HG02571 (cell line): ENCODE results near the gene LCE5A.
"Not testable (repeated sequence)": the region's sequence is repeated elsewhere in the genome, so short reads cannot be mapped to it uniquely, and the experiment has no call there.

ENCODE experiments used
- ATAC-seq: cut with Tn5 transposase; IDR thresholded peaks from one replicate; pipeline ENCODE4 v1.9.1; 2021; ENCODE audit warnings: mild to moderate bottlenecking, moderate library complexity; ENCODE audit not compliant: unreplicated experiment

LCE5A gene

DNA sequence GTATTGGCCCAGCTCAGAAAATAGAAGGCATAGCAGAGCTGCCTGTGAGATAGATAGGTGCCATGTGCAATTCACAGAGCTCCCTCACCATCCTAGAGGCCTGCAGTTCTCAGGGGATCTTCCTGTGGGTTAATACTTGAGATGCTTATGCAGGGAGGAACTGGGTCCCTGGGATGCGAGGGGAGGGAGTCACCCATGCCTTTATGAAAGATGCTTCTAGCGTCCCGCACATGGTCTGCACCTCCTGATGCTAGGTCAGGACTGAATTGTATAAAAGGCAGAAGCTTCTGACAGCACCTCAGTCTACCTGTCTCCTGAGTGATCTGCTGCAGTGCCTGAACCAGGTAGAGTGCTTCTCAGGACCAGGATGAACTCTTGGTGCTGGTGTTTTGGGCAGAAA is at the start of gene LCE5A:
LCE5A (plus strand) TSS at position 301 of the 400 bp plus-strand sequence. CDS start 732 bp downstream, outside the sequence.
- ATAC-seq: no peak

DNA sequence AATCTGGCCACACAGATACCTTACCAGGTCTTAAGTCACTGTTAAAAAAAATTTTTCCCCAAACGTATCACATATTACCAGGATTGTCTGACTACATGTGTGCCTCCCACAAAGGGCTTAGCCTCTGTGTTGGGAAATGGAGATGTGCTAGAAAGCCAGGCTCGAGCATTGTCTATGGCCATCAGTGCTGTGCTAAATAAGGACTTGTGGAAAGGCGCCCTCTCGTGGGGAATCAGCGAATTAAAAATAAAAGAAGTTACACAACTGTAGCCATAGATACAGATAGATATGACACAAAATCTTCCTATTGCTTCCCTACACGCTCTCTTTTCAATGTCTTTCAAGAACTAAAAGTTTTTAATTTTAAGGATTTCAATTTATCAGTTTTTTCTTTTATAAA is 49.1 kb upstream of the LCE5A start:
- ATAC-seq: no peak

DNA sequence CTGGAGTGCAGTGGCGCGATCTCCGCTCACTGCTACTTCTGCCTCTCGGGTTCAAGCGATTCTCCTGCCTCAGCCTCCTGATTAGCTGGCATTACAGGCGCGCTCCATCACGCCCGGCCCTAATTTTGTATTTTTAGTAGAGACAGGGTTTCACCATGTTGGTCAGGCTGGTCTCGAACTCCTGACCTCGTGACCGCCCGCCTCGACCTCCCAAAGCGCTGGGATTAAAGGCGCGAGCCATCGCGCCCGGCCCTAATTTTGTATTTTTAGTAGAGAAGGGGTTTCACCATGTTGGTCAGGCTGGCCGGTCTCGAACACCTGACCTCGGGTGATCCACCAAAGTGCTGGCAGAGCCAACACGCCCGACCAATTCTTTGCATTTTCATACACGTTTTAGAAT is 48.0 kb upstream of the LCE5A start:
- no peak for ATAC-seq

- no peak for ATAC-seq
Measured at GRCh38 chr1:152466217-152466616, 44.4 kb upstream of the LCE5A start.

GRCh38 chr1:152473887-152474537 is 36.6 kb upstream of the LCE5A start:
- ATAC-seq: no peak

- no peak for ATAC-seq
Measured at GRCh38 chr1:152479792-152480595, 30.6 kb upstream of the LCE5A start.

DNA sequence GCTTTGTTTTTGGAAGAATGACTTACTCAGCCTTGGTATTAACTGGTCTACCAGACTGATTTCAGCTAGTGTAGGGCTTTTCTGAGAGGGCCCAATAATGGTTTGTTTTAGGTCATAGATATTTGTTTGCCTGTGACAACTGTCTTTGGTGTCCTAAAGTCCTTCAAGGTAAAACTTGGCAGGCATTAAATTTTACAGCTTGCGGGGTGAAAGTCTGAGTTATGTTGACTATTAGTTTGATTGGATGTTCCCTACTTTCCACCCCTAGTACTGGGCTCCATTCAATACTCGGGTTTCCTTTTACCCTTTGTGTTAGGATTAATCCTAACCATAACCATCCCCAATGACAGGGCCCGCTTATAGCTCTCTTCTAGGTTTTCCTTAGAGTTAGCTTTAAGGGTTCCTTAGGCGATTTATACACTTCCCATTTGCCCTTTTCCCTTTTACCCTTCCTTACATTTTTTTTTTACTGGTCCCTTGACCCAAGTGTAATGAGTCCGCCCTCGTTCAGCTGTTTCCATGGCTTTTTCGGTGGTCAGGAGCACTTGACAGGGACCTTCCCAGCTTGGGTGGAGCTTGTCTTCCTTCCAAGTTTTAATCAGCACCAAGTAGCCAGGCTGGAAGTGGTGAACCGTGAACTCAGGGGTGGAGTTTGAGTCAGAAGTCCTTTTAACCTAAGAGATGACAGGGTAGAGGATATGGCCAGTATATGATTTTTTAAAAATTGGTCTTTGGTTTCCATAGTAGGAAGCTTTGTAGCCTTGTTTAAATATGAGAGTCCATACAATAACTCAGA is 28.5 kb upstream of the LCE5A start:
- no peak for ATAC-seq

GRCh38 chr1:152486400-152487006 is 24.1 kb upstream of the LCE5A start:
- no peak for ATAC-seq

DNA sequence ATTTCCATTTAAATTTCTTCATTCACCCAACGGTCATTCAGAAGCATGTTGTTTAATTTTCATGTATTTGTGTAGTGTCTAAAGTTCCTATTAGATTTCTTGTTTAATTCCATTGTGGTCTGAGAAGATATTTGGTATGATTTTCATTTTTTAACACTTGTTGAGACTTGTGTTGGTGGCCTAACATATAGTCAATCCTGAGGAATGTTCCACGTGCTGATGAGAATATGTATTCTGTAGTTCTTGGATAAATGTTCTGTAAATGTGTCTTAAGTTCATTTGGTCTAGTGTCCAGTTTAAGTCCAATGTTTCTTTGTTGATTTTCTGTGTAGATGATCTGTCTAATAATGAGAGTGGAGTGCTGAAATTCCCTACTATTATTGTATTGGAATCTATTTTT is 22.7 kb upstream of the LCE5A start:
- no peak for ATAC-seq

GRCh38 chr1:152491537-152491936 is 19.1 kb upstream of the LCE5A start:
- ATAC-seq: not testable (repeated sequence)

GRCh38 chr1:152495066-152495675 is 15.4 kb upstream of the LCE5A start:
- no peak for ATAC-seq

GRCh38 chr1:152497273-152497672 is 13.3 kb upstream of the LCE5A start:
- no peak for ATAC-seq

DNA sequence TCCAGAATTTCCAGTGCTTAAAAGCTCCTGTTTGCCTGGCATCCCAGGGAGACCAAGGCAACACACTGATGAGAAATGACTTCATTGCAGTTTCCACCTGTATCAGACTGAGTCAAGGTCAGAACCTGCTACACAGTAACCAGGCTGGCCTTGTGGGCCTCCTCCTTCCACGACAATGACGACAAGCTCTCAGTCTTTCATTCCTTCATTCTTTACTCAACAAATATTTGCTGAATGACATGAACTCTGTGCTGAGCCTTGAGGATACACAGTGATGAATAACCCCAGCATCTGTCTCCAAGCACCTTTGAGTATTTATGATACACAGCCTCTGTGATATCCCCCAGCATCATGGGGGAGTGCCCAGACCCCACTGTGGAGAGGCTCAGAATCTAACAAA is 8.9 kb upstream of the LCE5A start:
- ATAC-seq: no peak

DNA sequence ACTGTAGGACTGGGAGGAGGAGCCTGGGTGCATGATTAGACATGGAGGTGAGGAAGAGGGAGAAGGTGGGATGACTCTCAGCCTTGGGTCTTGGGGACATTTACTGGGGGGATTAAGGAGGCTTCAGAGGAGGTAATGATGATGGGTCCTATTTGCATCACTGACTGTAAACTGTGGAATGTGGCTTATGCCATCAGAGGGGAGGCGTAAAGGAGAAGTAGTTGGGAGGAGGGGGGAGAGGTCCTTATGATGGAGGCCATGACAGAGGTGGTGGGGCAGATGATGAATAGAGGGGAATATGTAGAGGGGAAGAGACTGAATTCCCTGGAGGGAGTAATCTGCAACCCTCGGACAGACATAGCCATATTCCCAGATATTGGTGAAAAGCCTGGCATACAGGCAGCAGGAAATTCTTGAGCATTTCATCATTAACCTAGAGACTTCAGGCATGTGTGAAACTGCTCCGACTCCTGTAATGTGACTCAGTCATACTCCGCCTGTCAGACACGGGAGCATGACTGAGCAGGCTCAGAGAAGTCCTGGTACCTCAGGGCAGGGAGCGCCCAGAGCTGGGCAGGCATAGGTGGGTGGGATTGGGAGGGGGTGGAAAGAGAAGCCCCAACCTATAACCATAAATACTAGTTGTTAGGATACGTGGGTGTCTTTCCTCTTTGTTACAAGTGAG is 8.0 kb upstream of the LCE5A start:
- ATAC-seq: no peak

DNA sequence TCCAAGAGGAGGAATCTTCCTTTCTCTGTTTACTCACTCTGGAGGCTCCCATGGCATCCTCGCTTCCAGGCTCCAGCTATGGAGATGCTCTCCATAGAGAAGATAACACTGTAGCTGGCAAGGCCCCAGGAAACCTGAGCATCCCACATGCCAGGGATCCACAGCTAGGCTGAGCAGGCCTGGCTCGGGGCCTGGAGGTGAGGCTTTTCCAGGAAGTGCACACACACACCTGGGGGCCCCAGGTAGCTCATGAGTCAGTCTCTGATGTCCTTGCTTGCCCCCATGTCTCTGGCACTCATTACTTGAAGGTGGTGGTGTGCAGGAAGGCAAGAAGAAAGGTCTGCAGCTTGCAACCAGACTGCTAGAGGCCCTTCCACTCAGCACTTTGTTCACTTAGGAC is 5.5 kb upstream of the LCE5A start:
- ATAC-seq: no peak

GRCh38 chr1:152506899-152507498 is 3.6 kb upstream of the LCE5A start:
- no peak for ATAC-seq

- ATAC-seq: no peak
Measured at GRCh38 chr1:152511596-152511995, 993 bp downstream of the LCE5A start.

- no peak for ATAC-seq
Measured at GRCh38 chr1:152513081-152513480, 2.5 kb downstream of the LCE5A start.

DNA sequence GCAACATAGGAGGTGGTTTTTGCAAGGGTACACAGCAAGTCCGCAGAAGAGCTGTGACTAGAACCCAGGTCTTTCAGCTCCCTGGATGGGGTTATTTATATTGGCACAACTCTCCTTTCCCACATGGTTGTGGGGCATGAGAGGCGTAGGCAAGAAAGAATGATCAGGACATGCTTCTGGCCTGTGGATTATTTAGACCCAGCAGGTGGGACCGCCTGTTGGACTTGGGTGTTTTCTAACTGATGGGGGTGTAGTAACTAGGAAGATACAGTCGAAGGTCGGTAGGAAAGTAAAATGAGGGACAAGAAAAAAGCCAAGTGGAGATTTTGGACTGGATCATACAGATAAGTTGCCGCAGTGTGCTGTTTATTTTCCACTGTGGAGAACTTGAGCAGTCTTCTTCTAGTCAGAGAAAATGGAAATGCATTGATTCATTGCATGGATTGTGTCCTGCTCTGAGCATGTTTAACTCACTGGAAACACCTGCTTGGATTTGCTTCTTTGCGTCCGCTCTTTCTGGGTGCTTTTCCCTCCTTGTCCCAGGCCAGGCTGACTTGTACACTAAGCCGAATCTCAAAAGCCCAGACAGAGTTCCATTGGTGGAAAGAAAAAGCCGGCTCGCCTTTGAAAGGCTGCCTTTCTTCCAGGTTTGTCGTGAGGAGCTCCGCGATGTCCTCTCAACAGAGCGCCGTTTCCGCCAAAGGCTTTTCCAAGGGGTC is 4.3 kb downstream of the LCE5A start:
- no peak for ATAC-seq
